Mesenchymal stem cell (in vitro differentiated cells and primary cell): Measurements from ENCODE around the gene CREM.

Experiments
- DNase-seq: peaks from one replicate; pipeline ENCODE4 v3.0.0-alpha.2; 2013
- H2AFZ ChIP-seq: one replicate; pipeline ENCODE4 v1.6.1; 2013; ENCODE audit warnings: low read depth, mild to moderate bottlenecking, control low read depth, inconsistent platforms, low read length, moderate library complexity
- H2AK5ac ChIP-seq: 2 replicates; pipeline ENCODE4 v1.6.1; 2013; ENCODE audit warnings: low read length, moderate library complexity, mild to moderate bottlenecking, inconsistent platforms; ENCODE audit not compliant: severe bottlenecking
- H2BK120ac ChIP-seq: one replicate; pipeline ENCODE4 v1.6.1; 2013; ENCODE audit warnings: low read depth, mild to moderate bottlenecking, inconsistent platforms, low read length, moderate library complexity
- H2BK12ac ChIP-seq, 2 experiments: one replicate each; pipeline ENCODE4 v1.6.1; 2013; ENCODE audit warnings: inconsistent platforms in 2 of 2, low read length in 2 of 2, mild to moderate bottlenecking in 2 of 2, moderate library complexity in 2 of 2, control low read depth in 1 of 2
- H2BK15ac ChIP-seq: one replicate; pipeline ENCODE4 v1.6.1; 2013; ENCODE audit warnings: mild to moderate bottlenecking, low read depth, inconsistent platforms; ENCODE audit not compliant: poor library complexity, severe bottlenecking
- H2BK5ac ChIP-seq: 2 replicates; pipeline ENCODE4 v1.6.1; 2013; ENCODE audit warnings: low read depth, mild to moderate bottlenecking, low read length, control low read depth, inconsistent platforms; ENCODE audit not compliant: poor library complexity, severe bottlenecking
- H3K14ac ChIP-seq, 2 experiments: one replicate each; pipeline ENCODE4 v1.6.1; 2013; ENCODE audit warnings: inconsistent platforms in 2 of 2, low read length in 2 of 2, control low read depth in 1 of 2, mild to moderate bottlenecking in 1 of 2, moderate library complexity in 1 of 2
- H3K18ac ChIP-seq, 2 experiments: one replicate each; pipeline ENCODE4 v1.6.1; 2013; ENCODE audit warnings: inconsistent platforms in 2 of 2, low read length in 2 of 2, control low read depth in 1 of 2, low read depth in 1 of 2, mild to moderate bottlenecking in 1 of 2
- H3K23ac ChIP-seq, 2 experiments: one replicate each; pipeline ENCODE4 v1.6.1; 2013; ENCODE audit warnings: inconsistent platforms in 2 of 2, low read length in 2 of 2, mild to moderate bottlenecking in 2 of 2, moderate library complexity in 2 of 2, control low read depth in 1 of 2
- H3K27ac ChIP-seq: 2 replicates; pipeline ENCODE4 v1.5.1; 2013; ENCODE audit warnings: mild to moderate bottlenecking, moderate library complexity, low read length, control low read depth, inconsistent platforms; ENCODE audit not compliant: poor library complexity, severe bottlenecking
- H3K27me3 ChIP-seq, 2 experiments: 2 replicates each; pipeline versions ENCODE4 v1.6.1 to v1.7.0; 2013; ENCODE audit warnings: low read length in 2 of 2, mild to moderate bottlenecking in 2 of 2, moderate library complexity in 2 of 2, control low read depth in 1 of 2, inconsistent platforms in 1 of 2; ENCODE audit not compliant: control insufficient read depth in 1 of 2, insufficient read depth in 1 of 2
- H3K36me3 ChIP-seq, 2 experiments: 2 replicates each; pipeline versions ENCODE4 v1.6.1 to v1.7.0; 2013; ENCODE audit warnings: low read length in 2 of 2, control low read depth in 1 of 2, inconsistent platforms in 1 of 2, low read depth in 1 of 2, mild to moderate bottlenecking in 1 of 2; ENCODE audit not compliant: insufficient read depth in 2 of 2, control insufficient read depth in 1 of 2
- H3K4ac ChIP-seq, 2 experiments: one replicate each; pipeline ENCODE4 v1.6.1; 2013; ENCODE audit warnings: inconsistent platforms in 2 of 2, low read length in 2 of 2, mild to moderate bottlenecking in 2 of 2, moderate library complexity in 2 of 2, control low read depth in 1 of 2, low read depth in 1 of 2
- H3K4me1 ChIP-seq: 2 replicates; pipeline ENCODE4 v1.6.1; 2013; ENCODE audit warnings: low read depth, low read length, control low read depth; ENCODE audit not compliant: control insufficient read depth, insufficient read depth
- H3K4me2 ChIP-seq: 2 replicates; pipeline ENCODE4 v1.6.1; 2013; ENCODE audit warnings: low read length, mild to moderate bottlenecking, inconsistent platforms; ENCODE audit not compliant: poor library complexity, severe bottlenecking
- H3K4me3 ChIP-seq, 2 experiments: 2 replicates each; pipeline versions ENCODE4 v1.5.1 to v1.7.0; 2013; ENCODE audit warnings: low read length in 2 of 2, mild to moderate bottlenecking in 2 of 2, control low read depth in 1 of 2, low read depth in 1 of 2; ENCODE audit not compliant: insufficient read depth in 1 of 2
- H3K79me1 ChIP-seq: replicated peaks from 2 replicates; pipeline ENCODE4 v1.6.1; 2013; ENCODE audit warnings: mild to moderate bottlenecking, control low read depth, low read length, inconsistent platforms; ENCODE audit not compliant: poor library complexity, severe bottlenecking
- H3K9ac ChIP-seq: 2 replicates; pipeline ENCODE4 v1.7.0; 2013; ENCODE audit warnings: mild to moderate bottlenecking, low read length, moderate library complexity
- H3K9me3 ChIP-seq: 2 replicates; pipeline ENCODE4 v1.7.0; 2013; ENCODE audit warnings: mild to moderate bottlenecking, low read length; ENCODE audit not compliant: control insufficient read depth
- H4K8ac ChIP-seq: one replicate; pipeline ENCODE4 v1.6.1; 2013; ENCODE audit warnings: inconsistent platforms, mild to moderate bottlenecking, low read length, moderate library complexity
- H4K91ac ChIP-seq: one replicate; pipeline ENCODE4 v1.6.1; 2013; ENCODE audit warnings: mild to moderate bottlenecking, low read length, inconsistent platforms
- WGBS: methylation state at CpG from one replicate; pipeline ENCODE4 v1.1.7; 2013; ENCODE audit warnings: mixed read lengths; 5-methylcytosine and 5-hydroxymethylcytosine counted together

CREM gene

GRCh38 chr10:35092851-35093250, 33.8 kb upstream of the CREM start:
- Histone ChIP-seq H2BK5ac (no peak overlapping the region), H3K79me1 (no peaks in the 10 kb centered on the region), H4K8ac (no peak overlapping the region), H3K27me3 (peaks cover 0 to 3% of the 10 kb centered on the region in 2 experiments), H3K9me3 (peaks cover 4% of the 10 kb centered on the region), H3K27ac (no peak overlapping the region), H3K9ac (no peak overlapping the region), H3K4me1 (peaks cover 6% of the 10 kb centered on the region), H3K18ac (no peak overlapping the region), H3K4me3 (no peak overlapping the region), H2BK15ac (no peak overlapping the region), H3K23ac (no peak overlapping the region), H4K91ac (no peak overlapping the region), H2BK12ac (no peak overlapping the region), H2AK5ac (no peak overlapping the region), H2BK120ac (no peak overlapping the region), H3K4ac (no peak overlapping the region), H3K4me2 (no peak overlapping the region), H3K36me3 (no peaks in the 10 kb centered on the region), H2AFZ (no peak overlapping the region), H3K14ac (no peak overlapping the region)
- 41% methylated on average over 1 of the region's 1 CpG for WGBS
- DNase-seq = no peak

- no peak overlapping the region for H4K8ac ChIP-seq
These were observed 30.3 kb upstream of the CREM start for GRCh38 chr10:35096312-35096711.

GRCh38 chr10:35097510-35097909, 29.1 kb upstream of the CREM start:
- Histone ChIP-seq H2BK15ac (no peak overlapping the region), H2BK12ac (no peak overlapping the region), H3K14ac (no peak overlapping the region), H3K79me1 (no peaks in the 10 kb centered on the region), H2BK120ac (no peak overlapping the region), H3K18ac (no peak overlapping the region), H3K4ac (no peak overlapping the region), H3K27me3 (peaks cover 0 to 3% of the 10 kb centered on the region in 2 experiments), H3K36me3 (no peaks in the 10 kb centered on the region), H3K4me2 (no peak overlapping the region), H3K9ac (no peak overlapping the region), H3K9me3 (peaks cover 4% of the 10 kb centered on the region), H4K8ac (no peak overlapping the region), H3K27ac (no peak overlapping the region), H3K4me1 (no peaks in the 10 kb centered on the region), H2AK5ac (no peak overlapping the region), H2AFZ (no peak overlapping the region), H3K23ac (no peak overlapping the region), H2BK5ac (no peak overlapping the region), H4K91ac (no peak overlapping the region), H3K4me3 (no peak overlapping the region)
- no CpG with 5 or more reads among the region's 1 CpG for WGBS
- no peak for DNase-seq

More at GRCh38 chr10:35096312-35096711, 30.3 kb upstream of the CREM start:
- no peak overlapping the region for H2AK5ac ChIP-seq
- no peak overlapping the region for H3K23ac ChIP-seq
- 94% methylated on average over 2 of the region's 2 CpGs for WGBS
- no peak overlapping the region for H3K4me3 ChIP-seq
- no peak overlapping the region for H2BK15ac ChIP-seq
- no peaks in the 10 kb centered on the region for H3K79me1 ChIP-seq
- no peak overlapping the region for H2BK120ac ChIP-seq
- H2AFZ ChIP-seq = no peak overlapping the region
- H3K18ac ChIP-seq = no peak overlapping the region
- H4K91ac ChIP-seq = no peak overlapping the region
- peaks cover 0 to 3% of the 10 kb centered on the region in 2 experiments for H3K27me3 ChIP-seq
- no peak overlapping the region for H2BK12ac ChIP-seq
- H3K4me2 ChIP-seq = no peak overlapping the region
- no peak overlapping the region for H3K27ac ChIP-seq
- H3K9me3 ChIP-seq = peaks cover 4% of the 10 kb centered on the region
- DNase-seq = no peak
- H3K36me3 ChIP-seq = no peaks in the 10 kb centered on the region
- no peak overlapping the region for H3K9ac ChIP-seq
- no peak overlapping the region for H2BK5ac ChIP-seq
- H3K4ac ChIP-seq = no peak overlapping the region
- H3K4me1 ChIP-seq = no peaks in the 10 kb centered on the region
- no peak overlapping the region for H3K14ac ChIP-seq

- 98% methylated on average over 6 of the region's 7 CpGs for WGBS
- no peak for DNase-seq
- Histone ChIP-seq H3K79me1 (no peaks in the 10 kb centered on the region), H2BK5ac (no peak overlapping the region), H3K9ac (no peak overlapping the region), H3K27ac (no peak overlapping the region), H4K8ac (no peak overlapping the region), H3K14ac (no peak overlapping the region), H3K9me3 (no peaks in the 10 kb centered on the region), H3K4ac (no peak overlapping the region), H2AK5ac (no peak overlapping the region), H2BK15ac (no peak overlapping the region), H3K4me2 (no peak overlapping the region), H3K23ac (no peak overlapping the region), H4K91ac (no peak overlapping the region), H2AFZ (no peak overlapping the region), H3K4me1 (no peaks in the 10 kb centered on the region), H3K4me3 (no peak overlapping the region), H3K18ac (no peak overlapping the region), H2BK120ac (no peak overlapping the region), H3K27me3 (no peaks in the 10 kb centered on the region), H3K36me3 (no peaks in the 10 kb centered on the region), H2BK12ac (no peak overlapping the region)
These were observed 22.8 kb upstream of the CREM start for GRCh38 chr10:35103882-35104281.
